ENCODE results near the gene NRAS.
A peak's percentile ranks its signal among the peaks of the same experiment; 100 is the strongest.
"Not testable (repeated sequence)": the region's sequence is repeated elsewhere in the genome, so short reads cannot be mapped to it uniquely, and the experiment has no call there.

Gene NRAS

DNA sequence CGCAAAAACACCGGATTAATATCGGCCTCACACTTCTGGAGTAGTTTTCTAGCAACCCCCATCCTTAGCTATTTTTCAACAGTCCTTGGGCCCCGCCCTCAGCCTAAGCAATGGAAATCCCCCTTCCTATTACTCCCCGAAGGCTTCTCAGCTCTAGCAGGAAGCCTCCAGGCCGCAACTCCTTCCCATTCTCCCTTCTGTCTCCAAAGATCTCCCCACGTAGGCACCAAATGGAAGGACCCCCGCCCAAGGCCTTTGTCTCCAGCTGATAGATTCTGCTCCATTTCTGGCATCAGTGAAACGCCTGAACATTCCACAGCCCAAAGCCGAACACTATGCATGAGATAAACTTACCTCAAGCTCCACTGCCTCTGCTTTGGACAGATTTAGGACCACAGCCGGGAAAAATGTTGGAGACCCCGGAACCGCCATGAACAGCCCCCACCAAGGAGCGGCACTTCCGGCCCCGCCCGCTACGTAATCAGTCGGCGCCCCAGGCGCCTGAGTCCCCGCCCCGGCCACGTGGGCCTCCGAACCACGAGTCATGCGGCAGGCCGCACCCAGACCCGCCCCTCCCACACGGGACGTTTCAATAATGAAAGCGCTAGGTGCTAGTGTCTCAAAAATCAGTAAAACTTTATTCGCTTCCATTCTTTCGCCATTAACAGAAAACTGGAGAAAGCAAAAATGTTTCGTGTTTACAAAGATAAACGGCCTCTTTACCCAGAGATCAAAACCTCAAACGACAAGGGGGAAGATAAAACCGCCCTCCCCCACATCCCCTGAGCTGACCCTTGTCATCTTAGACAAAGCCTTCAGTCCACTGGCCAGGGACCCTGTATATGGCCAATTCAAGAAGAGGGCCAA is at the start of gene NRAS:
TSS of gene NRAS (minus strand) at position 468 of the 867 bp plus-strand sequence. CDS start 611 bp downstream, outside the sequence.
- peak; percentile 52 for DNase-seq

DNA sequence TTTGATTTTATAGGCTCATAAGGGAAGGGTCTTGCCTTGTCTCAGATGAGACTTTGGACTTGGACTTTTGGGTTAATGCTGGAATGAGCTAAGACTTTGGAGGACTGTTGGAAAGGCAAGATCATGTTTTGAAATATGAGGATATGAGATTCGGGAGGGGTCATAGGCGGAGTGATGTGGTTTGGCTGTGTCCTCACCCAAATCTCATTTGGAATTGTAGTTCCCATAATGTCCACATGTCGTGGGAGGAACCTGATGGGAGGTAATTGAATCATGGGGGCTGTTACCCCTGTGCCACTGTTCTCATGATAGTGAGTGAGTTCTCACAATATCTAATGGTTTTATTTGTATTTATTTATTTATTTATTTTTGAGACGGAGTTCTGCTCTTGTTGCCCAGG is 48.1 kb upstream of the NRAS start:
- no peak for DNase-seq

DNA sequence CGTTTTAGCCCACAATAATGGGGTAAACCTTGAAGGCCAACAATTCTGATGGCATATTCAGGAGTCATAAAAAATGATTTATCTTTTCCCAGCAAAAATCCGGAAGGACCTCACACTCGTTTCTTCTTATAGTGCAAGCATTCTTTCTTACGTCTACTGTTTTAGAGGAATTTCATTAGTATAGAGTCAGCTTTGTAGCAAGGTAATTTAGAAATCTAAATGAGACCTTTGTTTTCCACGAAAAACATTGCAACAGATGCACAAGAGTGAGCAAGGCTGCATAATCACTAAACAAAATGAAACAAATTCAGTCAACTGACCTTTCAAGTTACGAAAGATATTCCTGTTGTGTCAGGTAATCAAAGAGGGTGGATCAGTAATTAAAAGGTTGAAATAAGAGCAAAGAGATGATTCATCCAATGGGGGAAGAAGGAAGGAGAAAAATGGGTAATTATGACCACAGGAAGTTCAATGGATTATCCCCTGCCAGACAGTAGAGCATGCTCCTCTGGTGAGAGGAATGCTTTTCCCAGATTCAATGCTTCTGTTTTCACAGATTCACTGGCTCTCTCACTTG is 41.8 kb upstream of the NRAS start:
- DNase-seq: no peak

DNA sequence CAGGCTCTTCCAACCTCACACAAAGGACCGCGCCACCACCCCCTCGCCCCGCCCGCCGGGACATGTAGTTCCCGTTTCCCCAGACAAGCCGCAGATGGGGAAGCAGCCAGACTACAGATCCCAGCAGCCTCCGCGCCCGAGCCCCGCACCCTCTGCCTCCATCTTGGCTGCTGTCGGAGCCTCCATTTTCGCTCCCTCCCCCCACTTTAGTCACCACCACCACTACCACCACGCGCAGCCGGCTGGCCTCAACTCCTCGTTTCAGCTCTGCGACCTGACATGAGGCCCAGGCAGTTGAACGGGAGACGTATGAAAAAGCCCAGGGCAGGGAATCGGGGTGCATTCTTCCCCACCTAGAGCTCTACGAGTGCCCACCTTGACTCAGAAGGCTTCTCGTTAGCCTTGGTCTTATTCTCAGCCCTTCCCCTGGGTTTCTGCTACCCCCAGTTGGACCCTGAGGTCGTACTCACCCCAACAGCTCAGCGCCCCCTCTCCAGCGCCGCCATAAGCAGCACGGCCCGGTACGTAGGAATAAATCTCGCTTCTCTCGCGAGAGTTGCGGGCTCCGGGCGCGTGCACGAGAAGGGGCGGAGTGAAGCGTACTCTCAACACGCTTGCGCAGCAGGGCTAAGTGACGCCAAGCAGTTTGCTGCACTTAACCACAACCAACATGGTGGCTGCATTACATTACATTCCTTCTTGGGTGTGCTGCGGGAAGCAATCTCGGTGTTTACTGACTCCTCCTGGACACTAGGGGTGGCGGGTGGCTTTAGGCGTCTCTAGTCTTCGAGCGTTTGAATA is 41.1 kb upstream of the NRAS start, which contains the start of gene CSDE1:
TSS of gene CSDE1 (minus strand) at position 530 of the 801 bp plus-strand sequence. CDS start 18,094 bp downstream, outside the sequence.
- peak; percentile 94 for DNase-seq

DNA sequence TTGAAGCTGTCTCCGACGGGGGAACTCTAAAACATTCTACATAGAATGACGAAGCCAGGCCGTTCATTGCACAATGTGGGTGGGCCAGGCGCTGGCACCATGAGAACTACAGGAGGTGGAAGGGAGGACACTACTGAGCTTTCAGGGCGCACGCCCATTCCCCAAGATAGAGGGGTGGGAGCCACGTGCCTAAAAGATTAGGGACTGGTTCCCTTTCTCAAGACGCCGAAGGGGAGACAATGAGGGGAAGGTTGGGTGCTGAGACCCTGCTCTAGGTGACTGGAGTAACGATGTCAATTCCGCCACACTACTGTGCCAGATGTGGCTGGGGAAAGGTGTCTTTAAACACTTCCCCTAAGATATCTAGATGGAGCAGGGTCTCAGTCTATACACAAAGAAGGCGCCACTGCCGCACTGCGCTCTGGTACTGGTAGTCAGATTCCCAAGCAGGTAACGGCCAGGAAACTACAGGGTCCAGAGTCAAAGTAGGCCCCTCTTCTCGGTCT is 40.4 kb upstream of the NRAS start:
- no peak for DNase-seq

DNA sequence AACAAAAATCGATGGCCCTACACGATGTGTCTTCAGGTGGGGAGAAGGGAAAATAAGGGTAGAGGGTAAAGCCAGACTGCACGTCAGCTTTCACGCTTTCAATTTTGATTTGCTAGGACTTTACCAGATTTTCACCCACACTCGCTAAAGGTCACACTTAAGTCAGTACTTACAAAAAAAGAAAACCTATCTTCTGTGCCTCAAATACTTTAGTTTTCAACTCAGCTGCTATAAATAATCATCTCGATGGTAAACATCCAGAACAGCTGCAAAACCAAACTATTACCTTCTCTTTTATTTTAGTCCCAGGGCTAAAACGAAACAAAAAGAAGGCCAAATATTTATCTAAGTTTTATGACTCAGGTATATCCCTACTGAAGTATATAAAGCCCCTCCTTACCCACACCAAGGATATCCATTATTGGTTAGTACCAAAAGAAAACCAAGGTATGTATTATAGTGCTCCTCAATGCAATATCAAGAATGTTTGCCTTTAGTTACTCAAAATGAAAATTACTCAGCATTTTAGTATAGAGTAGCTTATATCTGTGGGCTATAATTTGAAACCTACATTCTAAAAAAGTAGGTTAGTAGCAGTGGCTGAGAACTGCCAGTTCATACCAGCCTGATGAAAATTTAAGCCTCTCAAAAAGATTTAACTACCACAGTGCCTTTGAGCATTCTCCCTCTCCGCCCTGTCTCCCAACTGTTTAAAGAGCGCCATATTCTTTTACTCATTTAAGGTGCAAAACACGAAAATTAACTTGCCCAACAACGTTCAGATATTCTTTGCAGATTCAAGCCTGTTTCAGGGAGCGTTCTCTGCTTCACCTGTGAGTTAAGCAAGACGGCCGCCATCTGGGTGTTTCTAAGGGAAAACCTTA is 39.7 kb upstream of the NRAS start:
- no peak for DNase-seq

DNA sequence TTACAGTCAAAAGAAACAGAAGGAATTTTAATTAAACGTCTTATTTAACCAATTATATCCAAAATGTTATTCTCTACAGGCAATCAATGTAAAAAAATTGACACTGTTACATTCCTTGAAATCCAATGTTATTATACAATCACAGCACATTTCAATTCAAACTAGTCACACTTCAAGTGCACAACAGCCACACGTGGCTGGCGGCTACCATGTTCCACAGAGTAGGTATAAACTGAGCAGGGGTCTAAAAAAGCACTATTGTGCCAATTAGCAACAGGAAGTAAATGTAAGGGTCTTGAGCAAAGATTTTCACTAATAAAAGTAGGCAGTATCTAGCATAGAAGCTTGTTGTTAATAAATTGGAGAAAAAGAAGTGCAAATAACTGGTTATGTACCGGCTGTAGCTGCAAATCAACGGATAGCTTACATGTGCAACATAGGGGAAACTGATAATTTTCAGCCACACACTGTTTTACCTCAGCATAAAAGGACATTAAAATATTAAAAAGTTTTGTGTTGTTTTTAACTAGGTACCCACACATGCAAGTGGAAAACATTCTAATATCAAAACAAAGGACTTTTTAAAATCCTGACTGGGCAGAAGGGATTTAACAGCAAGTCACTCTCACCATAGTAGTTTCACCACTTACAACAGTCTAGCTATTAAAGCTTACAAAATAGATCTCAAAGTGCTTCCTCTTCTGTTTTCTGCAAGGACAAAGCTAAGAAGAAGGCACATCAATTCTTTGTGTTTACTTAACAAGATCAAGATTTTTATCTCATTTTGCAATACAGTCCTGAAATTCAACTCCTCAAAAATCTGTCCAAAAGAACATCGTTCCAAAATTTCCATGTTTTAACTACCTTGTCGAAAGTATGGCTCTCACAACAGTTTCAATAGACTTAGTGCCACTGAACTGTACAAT is 38.7 kb upstream of the NRAS start:
- no peak for DNase-seq

DNA sequence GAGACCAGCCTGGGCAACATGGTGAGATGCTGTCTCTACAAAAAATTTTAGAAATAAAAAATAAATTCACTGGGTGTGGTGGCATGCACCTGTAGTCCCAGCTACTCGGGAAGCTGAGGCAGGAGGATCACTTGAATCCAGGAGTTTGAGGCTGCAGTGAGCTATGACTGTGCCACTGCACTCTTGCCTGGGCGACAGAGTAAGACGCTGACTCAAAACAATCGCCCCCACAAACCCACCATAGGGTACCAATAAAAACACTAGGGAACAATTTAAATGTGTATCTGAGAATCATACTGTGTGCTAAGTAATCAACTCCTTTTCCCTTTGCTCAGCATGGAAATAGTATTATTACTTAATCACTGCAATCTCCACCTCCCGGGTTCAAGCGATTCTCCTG is 37.1 kb upstream of the NRAS start:
- DNase-seq: not testable (repeated sequence)

DNA sequence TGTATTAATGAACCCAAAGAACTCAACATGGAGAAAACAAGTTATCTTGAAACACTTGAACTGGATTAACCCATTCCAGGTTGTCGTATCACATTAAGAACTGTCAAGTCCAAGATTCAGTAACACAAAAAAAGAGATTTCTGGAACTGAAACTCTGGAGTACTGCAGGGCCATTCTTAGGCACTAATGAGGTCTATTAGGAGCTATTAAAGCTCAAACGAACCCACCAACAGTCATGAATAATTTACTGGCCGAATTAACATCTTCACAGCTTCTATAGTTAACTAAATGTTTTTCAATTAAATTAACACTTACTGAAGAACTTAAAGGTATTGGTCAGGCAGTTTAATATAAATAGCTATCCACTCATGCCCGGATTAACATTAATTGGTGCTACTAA is 36.6 kb upstream of the NRAS start:
- DNase-seq: no peak

DNA sequence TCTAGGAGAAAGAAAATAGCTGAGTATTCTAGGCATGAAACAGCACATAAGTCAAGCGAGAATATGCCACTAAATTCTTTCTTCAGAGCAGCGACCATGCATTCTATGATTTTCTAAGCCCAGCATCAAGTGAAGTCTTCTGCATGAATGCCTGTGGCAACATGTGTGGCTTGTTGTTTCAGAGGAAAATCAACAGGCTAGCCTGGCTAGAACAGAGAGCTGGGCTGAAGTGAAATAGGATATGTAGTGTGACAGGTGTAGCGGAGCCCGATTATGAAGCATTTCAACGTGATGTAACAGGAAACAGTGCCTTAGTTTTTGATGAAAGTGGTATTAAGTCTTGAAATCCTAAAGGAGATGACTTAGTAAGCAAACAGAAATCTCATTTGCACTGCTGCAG is 34.2 kb upstream of the NRAS start:
- no peak for DNase-seq

DNA sequence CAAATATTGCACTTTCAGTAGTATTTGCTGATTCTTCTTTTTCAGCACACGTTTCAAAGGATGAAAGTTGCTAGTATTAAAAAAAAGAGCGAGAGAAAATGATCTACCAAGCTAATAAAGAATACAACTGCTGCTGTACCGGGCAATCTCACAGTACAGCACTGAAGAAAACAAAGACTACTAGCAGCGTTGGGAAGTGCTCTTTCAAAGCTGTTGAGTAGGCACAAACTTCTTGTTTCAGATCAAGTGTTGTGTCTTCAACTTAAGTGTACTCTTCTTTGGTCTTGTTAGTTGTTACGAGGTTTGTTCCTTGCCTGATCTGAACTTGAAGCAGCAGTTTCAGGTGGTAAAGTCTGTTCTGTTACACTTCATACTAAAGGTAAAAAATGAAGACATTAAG is 33.3 kb upstream of the NRAS start:
- no peak for DNase-seq

DNA sequence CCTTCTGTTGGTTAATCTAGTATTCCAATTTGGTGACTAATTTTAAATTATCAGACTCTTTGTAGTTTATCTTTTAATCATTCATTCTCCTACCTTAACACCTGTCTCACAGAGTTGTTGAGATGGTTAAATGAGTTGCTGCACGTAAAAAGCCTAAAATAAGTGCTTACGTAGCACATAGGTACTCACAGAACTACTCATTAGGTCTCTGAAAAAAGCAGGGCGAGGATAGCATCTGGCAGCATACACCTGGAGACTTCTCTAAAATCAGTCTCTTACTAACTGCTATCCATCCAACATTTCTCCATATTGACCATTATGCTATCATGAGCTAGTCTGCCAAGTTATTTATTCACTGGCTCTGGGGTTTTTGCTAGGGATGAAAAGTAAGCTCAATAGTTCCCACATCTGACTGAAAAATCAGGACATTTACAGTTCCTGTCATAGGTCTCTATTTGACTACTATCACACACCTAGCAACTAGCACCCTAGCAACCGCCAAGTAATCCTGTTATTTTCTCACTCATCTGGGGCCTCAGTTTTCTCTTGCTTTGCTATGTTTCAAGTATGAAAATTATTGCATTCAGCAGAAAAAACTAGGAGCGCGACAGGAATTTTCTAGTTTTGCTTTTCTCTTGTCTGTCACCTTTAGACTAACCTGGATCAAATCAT is 30.0 kb upstream of the NRAS start:
- DNase-seq: no peak

DNA sequence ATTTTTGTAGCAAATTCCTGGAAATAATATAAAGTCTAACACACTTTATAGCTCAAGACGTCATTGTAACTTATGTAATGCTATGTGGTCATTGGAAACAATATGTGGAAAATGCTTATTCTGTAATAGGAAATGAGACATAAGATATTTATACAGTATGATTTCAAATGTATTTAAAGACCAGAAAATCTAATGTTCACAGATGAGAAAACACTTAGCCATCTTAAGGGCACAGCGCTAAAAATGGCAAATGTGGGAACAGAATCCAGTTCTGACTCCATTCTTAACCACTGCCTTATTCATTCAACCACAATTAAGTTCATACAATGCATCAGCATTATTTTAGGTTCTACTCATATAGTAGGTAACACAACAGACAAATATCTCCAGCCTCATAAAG is 28.7 kb upstream of the NRAS start:
- no peak for DNase-seq

DNA sequence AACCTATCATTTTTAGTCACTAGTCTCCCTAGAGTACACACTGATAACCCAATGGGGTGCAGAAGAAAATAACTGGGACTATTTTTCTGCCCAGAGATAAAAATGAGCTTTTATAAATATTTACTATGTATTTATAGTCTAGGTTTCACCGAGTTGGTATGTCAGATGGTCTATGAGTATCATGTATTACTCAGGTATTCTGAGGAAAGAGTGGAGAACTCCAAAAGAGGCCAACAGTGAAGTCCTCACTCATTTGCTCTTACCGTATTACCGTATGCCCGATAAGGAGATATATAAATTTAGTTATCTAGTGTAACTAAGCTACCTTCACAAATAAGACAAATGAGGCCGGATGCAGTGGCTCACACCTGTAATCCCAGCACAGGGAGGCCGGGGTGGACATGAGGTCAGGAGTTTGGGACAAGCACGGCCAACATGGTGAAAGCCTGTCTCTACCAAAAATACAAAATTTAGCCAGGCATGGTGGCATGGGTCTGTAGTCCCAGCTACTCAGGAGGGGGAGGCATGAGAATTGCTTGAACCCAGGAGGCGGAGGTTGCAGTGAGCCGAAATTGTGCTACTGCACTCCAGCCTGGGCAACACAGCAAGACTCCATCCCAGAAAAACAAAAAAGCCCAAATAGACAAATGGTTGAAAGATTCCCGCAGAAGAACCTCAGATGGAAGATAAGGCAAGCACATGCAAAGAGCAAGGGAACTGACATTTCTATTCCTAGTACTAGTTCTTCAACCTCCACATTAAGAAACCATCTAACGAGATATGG is 25.6 kb upstream of the NRAS start:
- no peak for DNase-seq

DNA sequence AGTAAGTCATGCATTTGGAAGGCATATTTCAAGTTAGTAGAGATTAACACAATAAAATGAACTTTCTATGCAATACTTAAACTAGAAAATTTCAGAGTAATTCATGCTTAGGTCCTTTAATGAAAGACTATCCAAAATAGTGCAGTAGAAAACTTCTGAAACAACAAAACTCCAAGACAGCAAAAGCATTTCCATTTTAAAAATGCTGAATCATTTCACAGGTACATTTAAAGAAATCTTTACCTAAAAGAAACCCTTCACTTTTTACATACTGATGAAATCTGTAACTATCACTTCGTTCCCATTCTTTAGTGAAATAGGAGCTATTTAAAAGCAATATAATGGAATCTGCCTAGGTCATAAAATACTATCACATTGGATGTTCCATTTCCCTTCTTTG is 23.8 kb upstream of the NRAS start:
- DNase-seq: no peak

DNA sequence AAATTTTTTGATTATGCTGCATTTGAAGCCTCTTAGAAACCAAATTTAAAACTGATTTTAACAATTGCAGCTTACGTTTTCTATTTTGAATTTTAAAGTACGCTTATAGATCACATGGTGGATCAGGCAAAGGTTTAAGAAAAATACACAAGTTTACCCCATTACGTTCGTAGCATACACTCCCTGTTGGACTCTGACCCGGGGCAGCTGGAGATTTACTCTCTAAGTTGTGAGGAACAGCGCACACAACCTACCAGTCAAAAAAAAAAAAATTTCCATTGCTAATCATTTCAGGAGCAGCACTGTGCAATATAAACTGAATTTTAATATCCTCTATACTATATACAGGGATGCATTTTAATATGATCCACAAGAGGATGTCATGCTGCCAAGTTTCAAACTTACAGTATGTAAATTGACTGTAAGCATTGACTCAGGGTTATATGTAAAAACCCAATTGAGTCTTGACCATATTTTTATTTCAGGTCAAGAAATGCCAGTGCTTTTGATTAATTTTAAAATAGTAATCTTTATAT is 20.8 kb upstream of the NRAS start:
- no peak for DNase-seq

DNA sequence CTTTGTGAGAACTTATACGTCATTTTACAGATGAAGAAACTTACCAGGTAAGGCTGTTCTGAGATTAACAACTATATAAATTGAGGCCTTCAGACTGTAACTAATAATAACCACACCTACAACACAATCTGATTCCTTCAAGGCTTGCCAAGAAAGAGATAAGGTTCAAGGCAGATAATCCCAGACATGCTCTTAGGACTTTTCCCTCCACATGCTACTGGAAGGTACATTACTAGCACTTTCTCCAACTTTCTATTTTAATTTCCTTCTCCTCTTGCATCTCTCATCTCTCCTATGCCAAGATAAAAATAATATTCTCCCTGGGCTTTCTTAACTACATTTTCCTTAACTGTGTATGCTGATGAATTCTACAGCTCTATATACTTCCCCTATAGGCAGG is 18.9 kb upstream of the NRAS start:
- DNase-seq: no peak

DNA sequence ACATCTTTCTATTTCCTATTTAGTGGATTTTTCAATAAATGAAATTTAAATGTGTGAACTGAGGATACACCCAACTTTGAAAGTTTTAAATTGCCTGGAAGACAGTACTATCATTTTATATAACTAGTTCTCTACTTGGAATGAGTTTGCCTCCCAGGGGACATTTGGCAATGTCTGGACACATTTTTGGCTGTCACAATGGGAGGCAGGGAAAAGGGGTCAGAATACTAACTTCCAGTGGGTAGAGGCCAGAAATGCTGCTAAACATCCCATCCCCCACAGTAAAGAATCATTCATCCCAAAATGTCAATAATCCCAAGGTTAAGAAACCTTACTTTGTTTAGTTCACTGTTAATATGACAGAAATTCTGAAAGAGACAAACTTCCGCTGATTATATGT is 13.2 kb upstream of the NRAS start:
- no peak for DNase-seq

DNA sequence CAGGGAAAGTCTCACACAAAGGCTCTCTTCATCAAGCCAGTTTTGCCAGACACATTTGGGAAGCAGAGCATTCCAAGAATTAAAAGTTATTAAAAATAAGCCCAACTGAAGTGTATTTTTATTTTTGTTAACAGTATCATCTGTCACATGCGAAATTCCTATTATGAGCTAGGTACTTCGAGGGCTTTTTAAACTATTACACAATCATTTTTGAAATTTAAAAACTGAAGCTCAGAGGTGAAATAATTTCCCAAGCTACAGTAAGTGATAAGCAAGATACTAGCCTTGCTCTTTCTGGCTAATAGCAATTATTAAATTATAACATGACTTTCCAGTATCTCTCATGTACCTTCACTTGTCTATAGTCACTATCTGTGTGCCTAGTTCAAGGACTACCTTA is 12.0 kb upstream of the NRAS start:
- no peak for DNase-seq

DNA sequence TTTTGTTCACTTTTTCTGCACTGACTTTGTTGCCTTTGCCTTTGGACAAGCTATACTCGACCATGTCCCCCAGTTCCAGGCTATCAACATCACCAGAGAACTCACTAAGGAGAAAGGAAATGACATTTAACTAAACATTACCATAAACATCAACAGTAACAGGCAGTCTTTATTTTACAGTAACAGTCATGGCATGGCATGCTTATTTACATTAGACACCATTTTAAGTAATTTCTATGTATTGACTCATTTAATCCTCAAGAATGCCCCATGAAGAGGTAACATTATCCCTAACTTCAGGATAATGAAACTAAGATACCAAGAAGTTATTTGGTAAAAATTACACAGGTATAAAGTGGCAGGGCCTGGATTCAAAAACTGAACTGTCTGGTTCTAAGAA is 8.7 kb upstream of the NRAS start:
- DNase-seq: no peak

Measured in DMS 273 treated with DMSO at 0.1 percent for 48 hours (cell line).